GM18868 (cell line): ENCODE results near the gene ZNF746.

ENCODE experiments used
- ATAC-seq: cut with Tn5 transposase; IDR thresholded peaks from one replicate; pipeline ENCODE4 v1.9.1; 2021; ENCODE audit warnings: mild to moderate bottlenecking, moderate library complexity; ENCODE audit not compliant: unreplicated experiment

The ZNF746 gene

DNA sequence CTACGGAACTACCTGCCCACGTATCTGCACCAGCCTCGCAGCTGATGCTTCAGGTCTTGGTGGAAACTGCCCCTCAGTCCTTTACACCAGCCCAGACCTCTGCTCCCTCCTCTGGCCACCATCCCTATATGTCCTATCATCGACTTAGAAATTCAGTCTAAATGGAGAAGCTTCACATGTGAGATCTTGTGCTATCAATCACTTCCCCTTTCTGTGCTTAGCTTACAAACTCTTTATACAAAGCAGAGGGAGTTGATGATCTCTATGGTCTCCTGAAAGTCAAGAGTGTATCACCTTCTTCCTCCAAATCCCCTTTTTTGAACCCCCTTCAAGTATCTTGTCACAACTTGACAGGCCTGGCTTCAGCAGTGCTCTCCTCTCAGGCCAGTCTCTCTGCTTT lies 67.4 kb downstream of the ZNF746 start:
- no peak for ATAC-seq

GRCh38 chr7:149427893-149428292 lies 69.7 kb downstream of the ZNF746 start:
- no peak for ATAC-seq

DNA sequence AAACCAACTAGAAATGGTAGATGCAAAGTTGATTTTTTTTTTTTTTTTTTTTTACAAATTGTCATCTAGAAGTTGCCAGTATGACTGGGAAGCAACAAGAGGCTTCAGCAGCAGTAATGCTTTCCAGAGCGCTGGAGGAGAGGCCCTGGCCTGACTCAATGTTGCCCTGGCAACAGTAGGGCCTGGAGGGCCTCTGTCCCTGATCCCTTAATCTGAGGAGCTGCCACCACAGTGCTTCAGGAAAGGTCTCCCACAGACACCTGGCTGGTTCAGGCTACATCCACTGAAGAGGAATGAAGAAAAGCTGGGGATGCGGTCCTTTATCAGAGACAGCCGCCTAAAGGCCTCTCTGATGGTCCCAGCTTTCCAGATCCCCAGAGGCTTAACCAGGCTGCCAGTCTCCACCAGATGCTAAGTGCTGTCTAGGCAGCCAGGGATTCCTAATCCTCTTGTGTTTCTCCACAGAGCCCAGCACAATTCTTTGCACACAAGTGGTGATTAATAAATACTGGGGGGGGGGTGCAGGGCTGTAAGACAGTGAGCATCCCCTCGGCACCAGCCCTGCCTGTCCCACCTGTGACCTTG lies 70.4 kb downstream of the ZNF746 start:
- ATAC-seq = no peak

DNA sequence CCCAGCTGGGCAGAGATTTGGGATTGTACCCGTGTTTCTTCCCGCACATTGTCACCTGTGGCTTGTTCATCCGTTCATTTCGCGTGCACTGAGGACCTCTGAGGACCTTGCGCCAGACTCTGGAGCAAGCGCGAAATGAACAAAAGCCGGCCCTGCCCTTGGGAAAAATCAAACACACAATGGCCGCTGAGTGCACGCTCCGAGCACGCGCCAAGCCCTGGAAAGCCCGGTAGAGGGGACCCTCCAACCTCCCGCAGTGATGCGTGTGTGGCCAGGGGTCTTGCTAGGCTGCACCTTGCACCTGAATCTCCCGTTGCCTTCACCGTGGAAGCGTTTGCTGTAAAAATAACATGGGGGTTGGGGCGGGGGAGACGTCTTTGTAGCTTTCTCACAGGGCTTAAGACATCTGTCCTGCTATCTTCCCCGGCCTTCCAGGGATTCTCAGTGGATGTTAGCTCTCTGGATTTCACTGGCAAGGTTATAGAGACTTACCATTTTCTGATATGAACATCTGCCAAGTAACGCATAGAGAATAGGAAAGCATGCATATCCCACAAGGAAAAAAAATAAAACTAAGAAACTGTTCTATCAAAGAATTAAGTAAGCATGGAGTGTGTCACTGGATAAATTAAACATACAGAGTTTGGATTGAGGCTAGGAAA lies 74.0 kb downstream of the ZNF746 start:
- ATAC-seq = no peak

- peak; percentile 7 for ATAC-seq
Observed at GRCh38 chr7:149422914-149423301, 74.7 kb downstream of the ZNF746 start.
